CD14-positive monocyte (primary cell): ENCODE measurements around the gene REPIN1. TPM values are rescaled to one million over a fixed set of nuclear protein-coding genes. Genes with fewer than 3 reads are reported as not detected.

Source experiments
- DNase-seq, 3 donors: peaks; one replicate each; pipeline ENCODE4 v3.0.0-alpha.2; 2011 to 2022
- H2AFZ ChIP-seq: 2 replicates; pipeline ENCODE4 v1.6.0; 2012; ENCODE audit warnings: mild to moderate bottlenecking, low read depth, low read length, inconsistent platforms; ENCODE audit not compliant: insufficient read depth, poor library complexity, severe bottlenecking
- H3K27ac ChIP-seq, 2 donors: 1 replicate in 1 of 2; 2 replicates in 1 of 2; pipeline ENCODE4 v1.5.1; 2012 to 2013; ENCODE audit warnings: low read length in 2 of 2, control low read depth in 1 of 2, inconsistent platforms in 1 of 2, low read depth in 1 of 2, mild to moderate bottlenecking in 1 of 2
- H3K27me3 ChIP-seq, 2 donors: one replicate each; pipeline versions ENCODE4 v1.6.0 to v1.6.1; 2011 to 2013; ENCODE audit warnings: low read length in 2 of 2; ENCODE audit not compliant: control insufficient read depth in 2 of 2, insufficient read depth in 2 of 2
- H3K36me3 ChIP-seq, 2 donors: replicated peaks in 1 of 2; 1 replicate in 1 of 2; 2 replicates in 1 of 2; pipeline versions ENCODE4 v1.5.1 to v1.6.1; 2012 to 2013; ENCODE audit warnings: low read length in 2 of 2, control low read depth in 1 of 2, inconsistent platforms in 1 of 2, mild to moderate bottlenecking in 1 of 2; ENCODE audit not compliant: insufficient read depth in 2 of 2, control insufficient read depth in 1 of 2
- H3K4me1 ChIP-seq, 2 donors: 1 replicate in 1 of 2; 2 replicates in 1 of 2; pipeline versions ENCODE4 v1.5.1 to v1.6.1; 2012 to 2013; ENCODE audit warnings: low read length in 2 of 2, control low read depth in 1 of 2, inconsistent platforms in 1 of 2, mild to moderate bottlenecking in 1 of 2, moderate library complexity in 1 of 2; ENCODE audit not compliant: insufficient read depth in 2 of 2, control insufficient read depth in 1 of 2
- H3K4me2 ChIP-seq: replicated peaks from 2 replicates; pipeline ENCODE3; 2012; ENCODE audit warnings: low read length, moderate library complexity, mild to moderate bottlenecking; ENCODE audit not compliant: poor library complexity, severe bottlenecking; ENCODE audit errors: extremely low read depth
- H3K4me3 ChIP-seq, 3 experiments: fragments of 200-600 bp in 1 of 3; sonication (generic) in 1 of 3; replicated peaks in 1 of 3; 1 replicate in 2 of 3; 2 replicates in 1 of 3; pipeline ENCODE4 v1.5.1; 2011 to 2013; ENCODE audit warnings: low read length in 3 of 3, mild to moderate bottlenecking in 3 of 3, control low read depth in 2 of 3, low read depth in 2 of 3, inconsistent platforms in 1 of 3, moderate library complexity in 1 of 3
- H3K79me2 ChIP-seq: 2 replicates; pipeline ENCODE4 v1.6.0; 2012; ENCODE audit warnings: mild to moderate bottlenecking, control low read depth, inconsistent platforms, low read length, moderate library complexity; ENCODE audit not compliant: insufficient read depth
- H3K9ac ChIP-seq: 2 replicates; pipeline ENCODE4 v1.6.0; 2017; ENCODE audit warnings: low read length, mild to moderate bottlenecking; ENCODE audit not compliant: insufficient read depth, poor library complexity, severe bottlenecking
- H3K9me3 ChIP-seq, 2 donors: replicated peaks in 1 of 2; 1 replicate in 1 of 2; 2 replicates in 1 of 2; pipeline versions ENCODE4 v1.5.1 to v1.6.1; 2012 to 2013; ENCODE audit warnings: low read length in 2 of 2, control low read depth in 1 of 2; ENCODE audit not compliant: control insufficient read depth in 1 of 2, insufficient read depth in 1 of 2
- H4K20me1 ChIP-seq: 2 replicates; pipeline ENCODE4 v1.6.0; 2012; ENCODE audit warnings: mild to moderate bottlenecking, low read length, control low read depth, moderate library complexity; ENCODE audit not compliant: insufficient read depth
- H3K27ac Mint-ChIP-seq, 7 donors: one replicate each; pipeline ENCODE4 v1.8.0; 2020; ENCODE audit warnings: mild to moderate bottlenecking in 7 of 7, mixed read lengths in 7 of 7, moderate library complexity in 6 of 7, inconsistent platforms in 2 of 7
- H3K27me3 Mint-ChIP-seq, 3 donors: one replicate each; pipeline ENCODE4 v1.8.0; 2021 to 2022; ENCODE audit warnings: low read depth in 3 of 3, mild to moderate bottlenecking in 3 of 3, mixed read lengths in 3 of 3, moderate library complexity in 3 of 3, inconsistent platforms in 1 of 3
- H3K36me3 Mint-ChIP-seq, 2 donors: one replicate each; pipeline ENCODE4 v1.8.0; 2020; ENCODE audit warnings: mixed read lengths in 2 of 2, inconsistent platforms in 1 of 2, mild to moderate bottlenecking in 1 of 2
- H3K4me1 Mint-ChIP-seq: one replicate; pipeline ENCODE4 v1.8.0; 2020; ENCODE audit warnings: mild to moderate bottlenecking, mixed read lengths
- H3K4me3 Mint-ChIP-seq, 2 donors: one replicate each; pipeline ENCODE4 v1.8.0; 2020; ENCODE audit warnings: mild to moderate bottlenecking in 2 of 2, mixed read lengths in 2 of 2, moderate library complexity in 1 of 2
- H3K9me3 Mint-ChIP-seq, 7 donors: one replicate each; pipeline ENCODE4 v1.8.0; 2020 to 2022; ENCODE audit warnings: mixed read lengths in 7 of 7, mild to moderate bottlenecking in 6 of 7, moderate library complexity in 6 of 7, inconsistent platforms in 2 of 7
- WGBS: methylation state at CpG from one replicate; pipeline ENCODE4 v1.1.5; 2013; ENCODE audit warnings: missing lambda C conversion rate; ENCODE audit not compliant: insufficient coverage; 5-methylcytosine and 5-hydroxymethylcytosine counted together
- intact Hi-C, 2 donors: fragments of 100-400 bp; cut with micrococcal nuclease; formaldehyde crosslinking; loops; one replicate each; pipeline versions ENCODE4 v1.15.0 to v1.15.1; 2023
- polyA plus RNA-seq, 3 donors: library from polyadenylated mRNA; depleted of rRNA in 1 of 3; unstranded in 2 of 3; stranded (reverse) in 1 of 3; fragments of 300-500 nt in 2 of 3; fragments of >200 nt in 1 of 3; fragmentation: Illumina TruSeq in 2 of 3; gene quantifications; 1 replicate in 2 of 3; 2 replicates in 1 of 3; pipeline ENCODE4 v1.2.3, GENCODE V29; 2012 to 2021
- TF ChIP-seq, protein P1 (sequence below): fragments of 200-600 bp; IDR thresholded peaks from one replicate; pipeline ENCODE4 v1.8.0; 2022; ENCODE audit warnings: antibody characterized with exemption, mild to moderate bottlenecking

REPIN1 gene
- polyA plus RNA-seq, 3 donors = 32.7 to 42.9 (median 39.0) TPM

- DNase-seq = no peak
- Histone ChIP-seq H3K4me1 (peaks cover 6 to 12% of the 10 kb centered on the region in 2 donors), H3K27ac (no peak overlapping the region), H2AFZ (no peak overlapping the region), H3K79me2 (no peaks in the 10 kb centered on the region), H3K4me2 (no peak overlapping the region), H3K36me3 (no peaks in the 10 kb centered on the region), H3K9me3 (peaks cover 7 to 19% of the 10 kb centered on the region in 2 donors), H3K9ac (no peak overlapping the region), H3K4me3 (no peak overlapping the region), H3K27me3 (peaks cover 27 to 42% of the 10 kb centered on the region in 2 donors), H4K20me1 (no peaks in the 10 kb centered on the region)
- Mint-ChIP-seq H3K9me3 (peaks cover 0 to 26% (median 13%) of the 10 kb centered on the region in 7 donors), H3K27ac (peak overlapping the region in 1 of 7 donors; percentile 23), H3K36me3 (peaks cover 5 to 8% of the 10 kb centered on the region in 2 donors), H3K4me1 (peaks cover 12% of the 10 kb centered on the region), H3K27me3 (peaks cover 37 to 48% (median 38%) of the 10 kb centered on the region in 3 donors), H3K4me3 (peak overlapping the region in 1 of 2 donors; percentile 50)
- intact Hi-C loops = no loop called here
- WGBS = 22% methylated on average over 3 of the region's 9 CpGs
- TF ChIP-seq, protein P1, sequence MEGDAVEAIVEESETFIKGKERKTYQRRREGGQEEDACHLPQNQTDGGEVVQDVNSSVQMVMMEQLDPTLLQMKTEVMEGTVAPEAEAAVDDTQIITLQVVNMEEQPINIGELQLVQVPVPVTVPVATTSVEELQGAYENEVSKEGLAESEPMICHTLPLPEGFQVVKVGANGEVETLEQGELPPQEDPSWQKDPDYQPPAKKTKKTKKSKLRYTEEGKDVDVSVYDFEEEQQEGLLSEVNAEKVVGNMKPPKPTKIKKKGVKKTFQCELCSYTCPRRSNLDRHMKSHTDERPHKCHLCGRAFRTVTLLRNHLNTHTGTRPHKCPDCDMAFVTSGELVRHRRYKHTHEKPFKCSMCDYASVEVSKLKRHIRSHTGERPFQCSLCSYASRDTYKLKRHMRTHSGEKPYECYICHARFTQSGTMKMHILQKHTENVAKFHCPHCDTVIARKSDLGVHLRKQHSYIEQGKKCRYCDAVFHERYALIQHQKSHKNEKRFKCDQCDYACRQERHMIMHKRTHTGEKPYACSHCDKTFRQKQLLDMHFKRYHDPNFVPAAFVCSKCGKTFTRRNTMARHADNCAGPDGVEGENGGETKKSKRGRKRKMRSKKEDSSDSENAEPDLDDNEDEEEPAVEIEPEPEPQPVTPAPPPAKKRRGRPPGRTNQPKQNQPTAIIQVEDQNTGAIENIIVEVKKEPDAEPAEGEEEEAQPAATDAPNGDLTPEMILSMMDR = no peak
These were observed 29.2 kb upstream of the REPIN1 start for GRCh38 chr7:150339409-150339809.

DNA sequence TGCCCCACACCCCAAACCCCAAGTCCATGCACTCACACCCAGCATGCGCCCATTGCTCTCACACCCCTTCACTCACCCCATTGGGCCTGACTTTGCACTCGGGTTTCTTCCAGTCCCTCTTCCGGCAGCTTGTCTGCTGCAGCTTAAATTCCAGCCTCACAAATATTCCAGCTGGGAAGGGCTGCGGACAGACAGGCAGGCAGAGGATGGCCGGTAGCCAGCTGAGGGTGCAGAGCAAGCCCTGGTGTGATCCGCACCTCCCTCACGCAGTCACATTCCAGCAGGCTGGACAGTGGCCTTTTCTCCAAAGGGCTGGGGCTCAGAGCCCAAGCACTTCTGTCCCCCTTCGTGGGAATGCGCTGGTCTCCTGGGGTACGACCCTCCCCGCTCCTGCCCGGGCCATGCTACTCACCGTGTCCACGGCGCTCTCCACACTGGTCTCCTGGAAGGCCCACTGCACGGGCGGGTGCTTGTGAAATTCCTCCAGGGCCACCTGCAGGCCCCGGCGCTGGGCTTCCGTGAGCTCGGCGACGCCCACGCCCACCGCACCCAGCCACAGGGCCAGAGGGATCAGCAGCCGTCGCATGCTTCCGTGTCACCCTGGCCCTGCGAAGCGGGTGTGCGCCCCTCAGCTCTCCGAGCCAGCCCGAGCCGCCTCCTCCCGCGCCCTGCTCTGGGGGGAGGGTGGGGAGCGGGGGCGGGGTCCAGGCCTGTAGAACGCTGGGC lies 28.4 kb upstream of the REPIN1 start:
- H3K4me3 ChIP-seq = no peak overlapping the region
- H3K4me3 Mint-ChIP-seq = peak overlapping the region in 1 of 2 donors; percentile 50
- peaks cover 40 to 49% (median 43%) of the 10 kb centered on the region in 3 donors for H3K27me3 Mint-ChIP-seq
- H3K27ac Mint-ChIP-seq = no peak overlapping the region
- no peaks in the 10 kb centered on the region for H4K20me1 ChIP-seq
- intact Hi-C loops = loop anchor here in 1 of 2 donors (10.0 kb wide), 1 partner anchor 55 kb away; no protein-coding TSS in a partner anchor
- H2AFZ ChIP-seq = no peak overlapping the region
- H3K79me2 ChIP-seq = no peaks in the 10 kb centered on the region
- H3K4me1 ChIP-seq = peaks cover 6 to 12% of the 10 kb centered on the region in 2 donors
- peaks cover 12% of the 10 kb centered on the region for H3K4me1 Mint-ChIP-seq
- no peak overlapping the region for H3K4me2 ChIP-seq
- H3K9me3 Mint-ChIP-seq = peaks cover 0 to 32% (median 15%) of the 10 kb centered on the region in 7 donors
- no peak overlapping the region for H3K27ac ChIP-seq
- peaks cover 10 to 22% of the 10 kb centered on the region in 2 donors for H3K9me3 ChIP-seq
- H3K36me3 Mint-ChIP-seq = peaks cover 5 to 8% of the 10 kb centered on the region in 2 donors
- no peaks in the 10 kb centered on the region for H3K36me3 ChIP-seq
- peaks cover 27 to 42% of the 10 kb centered on the region in 2 donors for H3K27me3 ChIP-seq
- 40% methylated on average over 36 of the region's 39 CpGs for WGBS
- H3K9ac ChIP-seq = no peak overlapping the region
- DNase-seq = no peak
- TF ChIP-seq, protein P1 = no peak
